AML-193 (cell line): Measurements from ENCODE around the gene KIFAP3.

Source experiments
- DNase-seq, 2 experiments: peaks; one replicate each; lab custom pipeline; 2025; lab: John Stamatoyannopoulos, UW

KIFAP3 gene

GRCh38 chr1:169985757-169986156, 88.7 kb downstream of the KIFAP3 start:
- no peak for DNase-seq

- DNase-seq: peak in 1 of 2 experiments; percentile 17
Observed at GRCh38 chr1:169974067-169974466, 100.4 kb downstream of the KIFAP3 start.

DNA sequence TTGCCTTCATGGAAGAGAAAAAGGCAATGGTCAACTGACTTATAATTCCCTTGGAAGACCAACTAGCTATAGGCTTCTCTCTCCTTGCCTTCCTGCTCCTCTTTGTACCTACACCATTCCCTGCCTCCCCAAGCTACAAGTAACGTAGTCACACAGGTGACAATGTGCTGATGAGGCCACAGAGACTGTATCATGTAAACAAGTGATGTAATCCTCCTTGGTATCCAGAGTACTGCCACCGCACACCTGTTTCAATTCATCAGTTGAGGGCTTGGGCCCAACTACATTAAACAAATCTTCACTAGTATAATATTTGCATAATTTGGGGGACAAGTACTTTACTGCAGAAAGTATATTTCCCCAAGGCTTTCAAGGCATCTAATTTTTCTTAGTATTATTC, 104.4 kb downstream of the KIFAP3 start:
- DNase-seq: no peak

- DNase-seq: no peak
Observed at GRCh38 chr1:169968174-169968573, 106.3 kb downstream of the KIFAP3 start.

- no peak for DNase-seq
Observed at GRCh38 chr1:169964206-169964605, 110.3 kb downstream of the KIFAP3 start.

- no peak for DNase-seq
Observed at GRCh38 chr1:169959686-169960085, 114.8 kb downstream of the KIFAP3 start.

- DNase-seq: no peak
Observed at GRCh38 chr1:169958987-169959386, 115.5 kb downstream of the KIFAP3 start.

DNA sequence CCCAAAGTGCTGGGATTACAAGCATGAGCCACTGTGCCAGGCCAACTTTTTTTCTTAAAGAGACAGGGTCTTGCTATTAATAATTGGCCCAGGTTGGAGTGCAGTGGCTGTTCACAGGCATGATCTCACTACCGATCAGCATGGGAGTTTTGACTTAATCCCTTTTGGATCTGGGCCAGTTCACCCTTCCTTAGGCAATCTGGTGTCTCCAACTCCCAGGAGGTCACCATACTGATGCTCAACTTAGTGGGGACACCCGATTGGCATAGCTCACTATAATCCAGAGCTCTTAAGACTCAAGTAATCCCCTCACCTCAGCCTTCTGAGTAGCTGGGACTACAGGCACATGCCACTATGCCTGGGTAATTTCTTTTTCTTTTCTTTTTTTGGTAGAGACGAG, 116.6 kb downstream of the KIFAP3 start:
- DNase-seq: no peak

- DNase-seq: no peak
Observed at GRCh38 chr1:169951108-169951507, 123.4 kb downstream of the KIFAP3 start.

- DNase-seq: no peak
Observed at GRCh38 chr1:169949139-169949538, 125.4 kb downstream of the KIFAP3 start.

- DNase-seq: no peak
Observed at GRCh38 chr1:169946206-169946605, 128.3 kb downstream of the KIFAP3 start.

GRCh38 chr1:169945181-169945580, 129.3 kb downstream of the KIFAP3 start:
- DNase-seq: no peak

DNA sequence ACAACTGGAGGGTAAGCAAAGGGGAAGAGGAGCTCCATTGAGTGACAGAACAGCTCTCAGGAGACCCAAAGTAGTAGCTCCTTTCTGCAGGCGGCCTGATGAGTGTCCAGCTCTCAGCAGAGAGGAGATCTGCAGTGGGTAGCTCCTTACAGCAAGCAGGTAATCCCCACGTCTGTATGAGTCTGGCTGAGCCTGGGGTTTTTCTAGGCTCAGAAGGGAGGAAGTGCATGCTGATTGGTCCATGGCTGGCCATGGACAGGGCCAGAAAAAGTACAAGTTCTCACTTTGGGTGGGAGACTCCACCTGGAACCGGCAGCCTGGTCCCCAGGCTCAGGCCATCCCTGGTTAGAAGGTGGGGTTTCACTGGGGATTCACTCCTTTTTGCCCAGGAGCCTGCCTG, 129.9 kb downstream of the KIFAP3 start:
- no peak for DNase-seq

- no peak for DNase-seq
Observed at GRCh38 chr1:169943963-169944526, 130.4 kb downstream of the KIFAP3 start.

GRCh38 chr1:169941982-169942830, 132.3 kb downstream of the KIFAP3 start:
- DNase-seq: no peak

DNA sequence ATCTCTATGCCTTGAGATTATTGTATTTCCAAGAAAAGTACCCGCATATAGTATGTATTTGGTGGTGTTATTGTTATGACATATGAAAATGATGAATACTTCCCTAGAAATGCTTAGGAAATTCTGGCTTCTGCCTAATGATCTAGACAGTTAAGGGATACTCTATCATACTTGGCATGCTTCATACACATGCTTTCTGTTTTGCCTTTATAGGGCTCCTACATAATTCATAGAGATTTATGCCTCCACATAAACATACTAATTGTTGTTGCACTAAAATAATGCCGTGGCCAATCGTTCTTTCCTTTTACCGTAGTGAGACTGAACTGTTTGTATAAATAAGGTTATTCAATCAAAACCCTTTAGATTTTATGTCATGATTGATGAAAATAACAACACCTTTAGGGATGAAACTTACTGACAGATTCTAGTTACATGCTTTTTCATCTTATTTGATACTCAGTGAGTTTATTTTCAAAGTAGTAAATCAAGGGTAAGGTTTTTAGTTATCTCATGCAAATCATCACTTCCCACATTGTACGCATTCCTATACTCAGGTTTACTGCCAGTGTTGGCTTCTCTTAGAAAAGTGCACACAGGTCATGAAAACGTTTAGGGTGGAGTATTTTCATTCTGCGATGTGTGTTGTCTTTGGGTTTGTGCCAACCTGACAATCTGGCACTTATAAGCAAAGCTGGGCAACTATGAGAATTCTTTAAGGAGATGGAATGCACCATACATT, 140.3 kb downstream of the KIFAP3 start:
- DNase-seq: no peak

DNA sequence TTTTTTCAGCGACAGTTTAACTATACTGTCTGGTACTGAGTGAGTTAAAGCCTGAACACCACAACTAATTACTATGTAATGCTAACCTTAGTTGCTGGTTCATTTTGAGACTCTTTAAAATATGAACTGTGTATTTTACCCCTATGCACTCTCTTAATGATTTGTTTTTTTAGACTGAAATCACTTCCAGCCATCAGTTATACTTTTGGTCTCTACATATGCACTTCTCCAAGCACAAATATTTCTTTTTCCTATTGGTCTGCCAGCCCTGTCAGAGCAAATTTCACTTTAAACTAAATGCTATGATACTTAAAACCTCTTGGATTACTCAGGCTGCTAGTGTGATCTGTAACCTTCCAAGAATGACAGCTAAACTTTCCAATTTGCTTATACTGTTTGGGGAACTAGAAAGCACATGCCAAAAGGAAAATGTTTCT, 142.7 kb downstream of the KIFAP3 start:
- no peak for DNase-seq

DNA sequence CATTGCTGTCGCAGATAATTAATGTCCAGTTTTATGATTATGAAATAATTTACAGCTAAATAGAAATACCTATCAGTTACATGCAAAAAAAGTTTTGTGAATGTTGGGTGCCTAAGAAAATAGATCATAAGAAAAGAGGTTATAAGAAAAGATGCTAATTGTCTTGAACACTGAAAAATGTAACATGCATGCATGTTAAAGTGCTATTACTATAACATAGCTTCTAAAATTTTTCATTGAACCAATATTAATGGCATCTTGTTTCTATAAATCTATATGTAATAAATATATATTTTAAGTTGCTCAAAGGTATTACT, 145.3 kb downstream of the KIFAP3 start:
- no peak for DNase-seq

DNA sequence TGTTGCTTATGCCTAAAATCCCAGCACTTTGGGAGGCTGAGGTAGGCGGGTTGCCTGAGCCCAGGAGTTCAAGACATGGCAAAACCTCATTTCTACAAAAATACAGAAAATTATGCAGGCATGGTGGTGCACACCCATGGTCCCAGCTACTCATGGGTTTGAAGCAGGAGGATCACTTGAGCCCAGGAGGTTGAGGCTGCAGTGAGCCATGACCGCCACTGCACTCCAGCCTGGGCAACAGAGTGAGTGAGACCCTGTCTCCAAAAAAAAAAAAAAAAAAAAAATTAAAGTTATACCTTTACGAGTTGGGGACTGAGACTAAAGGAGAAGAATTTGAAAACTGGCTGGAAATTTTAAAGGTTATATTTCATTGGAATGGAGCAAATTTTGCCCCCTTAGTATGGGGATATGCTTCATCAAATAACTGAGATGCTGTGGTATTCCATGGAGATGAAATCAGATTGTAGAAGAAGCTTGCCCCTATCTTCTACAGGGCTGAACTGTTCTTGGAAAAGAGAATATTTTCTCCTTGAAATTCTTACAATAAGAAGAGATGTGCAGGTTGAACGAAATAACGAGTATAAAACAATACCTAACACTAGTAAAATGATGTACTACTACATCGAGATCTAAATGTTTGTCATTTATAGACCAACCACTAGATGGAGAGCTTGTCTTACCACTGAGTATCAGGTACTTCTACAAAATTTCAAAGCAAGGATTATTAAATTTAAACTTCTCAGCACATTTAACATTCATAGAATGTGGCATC, 145.9 kb downstream of the KIFAP3 start:
- peak; percentile 64 to 75 for DNase-seq

DNA sequence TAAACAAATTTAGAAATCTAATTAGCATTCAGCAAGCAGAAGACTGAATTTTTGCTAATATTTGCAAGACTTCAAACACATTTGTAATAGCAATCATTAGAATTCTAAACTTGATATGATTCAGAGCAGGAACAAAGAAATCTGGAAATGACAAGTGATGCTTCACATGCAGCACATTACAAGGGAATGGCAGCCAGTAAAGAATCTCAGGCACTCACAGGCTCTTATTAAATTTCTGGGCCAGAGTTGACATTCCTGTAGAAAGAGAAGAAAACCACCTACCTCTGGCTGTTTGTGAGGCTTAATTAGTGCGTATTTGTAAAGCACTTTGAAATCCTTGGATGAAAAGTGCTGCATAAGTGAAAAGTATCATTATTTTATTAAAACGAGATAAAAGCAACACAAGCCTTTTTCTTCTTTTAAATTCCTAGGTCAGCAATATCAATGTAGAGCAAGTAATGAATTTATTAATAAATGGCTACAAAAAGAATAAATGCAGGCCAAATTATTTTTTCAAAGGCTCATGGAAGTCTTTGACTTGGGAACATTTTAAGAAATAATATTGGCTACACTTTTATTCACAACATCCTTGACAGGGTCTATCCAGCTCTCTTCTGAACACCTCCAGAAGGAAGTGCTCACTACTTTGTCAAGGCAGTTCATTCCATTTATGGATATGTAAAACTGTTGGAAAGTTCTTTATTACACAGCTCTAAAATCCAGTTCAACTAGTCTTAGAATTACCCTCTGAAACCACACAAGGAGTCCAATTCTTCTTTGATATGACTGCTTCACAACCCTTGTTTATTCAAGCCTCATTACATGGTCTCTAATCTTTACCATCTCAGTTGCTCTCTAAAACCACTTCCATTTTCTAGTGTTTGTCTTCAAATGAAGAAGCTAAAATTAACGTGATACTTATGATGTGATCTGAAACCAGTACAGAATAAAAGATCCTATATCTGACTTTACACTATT, 148.7 kb downstream of the KIFAP3 start:
- no peak for DNase-seq

GRCh38 chr1:169924829-169925228, 149.7 kb downstream of the KIFAP3 start:
- DNase-seq: no peak
